ENCODE data around the gene ZFR.
"Not testable (repeated sequence)": the region's sequence is repeated elsewhere in the genome, so short reads cannot be mapped to it uniquely, and the experiment has no call there.

Gene ZFR

GRCh38 chr5:32331217-32331934, 113.2 kb downstream of the ZFR start:
- Histone ChIP-seq H3K9ac (ENCODE audit: low read depth, low read length) (no peak overlapping the region), H3K4me1 (ENCODE audit: insufficient read depth, low read length) (no peaks in the 10 kb centered on the region; the same call in 1 of the 2 replicates), H3K27me3 (ENCODE audit: insufficient read depth, low read length) (no peaks in the 10 kb centered on the region), H3K4me3 (ENCODE audit: low read length) (no peak overlapping the region), H3K27ac (ENCODE audit: low read depth, low read length) (no peak overlapping the region), H3K36me3 (ENCODE audit: insufficient read depth, low read length) (no peaks in the 10 kb centered on the region), H3K9me3 (ENCODE audit: insufficient read depth, low read depth, low read length) (peaks cover 5% of the 10 kb centered on the region; the same call in 1 of the 2 replicates)
- WGBS: 85% methylated on average over 11 of the region's 11 CpGs

DNA sequence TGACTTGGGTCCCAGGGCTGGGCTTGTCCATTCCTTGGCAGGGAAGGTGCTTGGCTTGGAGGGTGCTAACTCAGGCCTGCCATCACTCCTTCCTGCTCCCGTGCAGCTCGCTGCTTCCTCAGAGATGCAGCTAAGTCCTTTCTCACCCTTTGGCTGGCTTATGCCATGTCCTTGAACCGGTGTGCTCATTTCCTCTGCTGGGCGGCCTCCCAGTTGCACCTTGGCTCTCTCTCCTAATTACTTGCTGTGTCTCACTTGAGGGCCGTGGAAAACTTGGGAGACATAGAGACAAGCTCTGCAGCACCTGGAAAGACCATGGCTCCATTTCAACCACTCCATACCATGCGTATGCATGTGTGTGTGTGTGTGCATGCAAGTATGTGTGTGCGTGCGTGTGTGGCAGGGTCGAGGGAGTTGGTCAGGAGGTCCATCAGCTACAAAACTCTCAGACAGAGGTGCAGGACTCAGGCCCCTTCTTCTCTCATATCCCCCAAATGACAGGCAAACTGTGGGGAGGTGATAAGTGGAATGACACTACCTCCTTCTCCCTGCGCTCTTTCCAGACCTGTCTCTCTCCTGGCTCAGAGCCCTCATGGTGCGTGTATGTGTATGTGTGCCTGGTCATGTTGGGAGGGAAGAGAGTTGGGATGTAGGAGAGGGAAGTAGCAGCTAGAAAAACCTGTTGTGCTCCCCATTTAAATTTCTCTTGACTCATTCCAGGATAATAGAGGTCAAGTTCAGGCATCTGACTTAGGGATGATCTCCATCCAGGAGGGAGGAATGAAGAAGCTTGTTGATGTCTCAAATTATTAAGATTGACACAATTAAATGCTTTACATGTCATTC, 114.2 kb downstream of the ZFR start:
- Histone ChIP-seq H3K4me1 (ENCODE audit: insufficient read depth, low read length) (no peaks in the 10 kb centered on the region; the same call in 1 of the 2 replicates), H3K36me3 (ENCODE audit: insufficient read depth, low read length) (no peaks in the 10 kb centered on the region), H3K27me3 (ENCODE audit: insufficient read depth, low read length) (no peaks in the 10 kb centered on the region), H3K4me3 (ENCODE audit: low read length) (no peak overlapping the region), H3K9ac (ENCODE audit: low read depth, low read length) (no peak overlapping the region), H3K9me3 (ENCODE audit: insufficient read depth, low read depth, low read length) (0 out of 2 replicates have a peak, but pooled peaks cover under 1% of the 10 kb centered on the region), H3K27ac (ENCODE audit: low read depth, low read length) (no peak overlapping the region)
- 89% methylated on average over 9 of the region's 11 CpGs for WGBS

DNA sequence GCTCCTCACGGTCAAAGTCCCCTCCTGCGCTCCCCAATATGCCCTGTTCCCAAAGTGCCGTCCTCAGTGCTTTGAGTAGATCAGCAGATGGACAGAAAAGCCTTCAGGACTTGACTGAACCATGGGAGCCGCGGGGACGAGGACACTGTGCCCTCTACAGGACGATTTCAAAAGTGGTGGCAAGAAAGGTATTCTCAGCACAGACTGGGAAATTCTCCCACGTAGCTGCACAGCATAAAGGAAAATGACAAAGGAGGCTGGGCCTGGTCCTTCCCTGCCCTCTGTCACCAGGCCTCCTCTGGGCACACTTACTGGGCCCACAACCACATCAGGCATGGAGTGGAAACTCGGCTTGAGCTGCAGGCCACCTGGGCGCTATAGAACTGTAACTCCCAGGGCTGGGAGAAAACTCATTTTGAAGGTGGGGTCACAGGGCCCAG, 115.1 kb downstream of the ZFR start:
- no peak overlapping the region for H3K4me3 ChIP-seq (ENCODE audit: low read length)
- no peak overlapping the region for H3K27ac ChIP-seq (ENCODE audit: low read depth, low read length)
- WGBS: 43% methylated on average over 10 of the region's 10 CpGs
- H3K9ac ChIP-seq (ENCODE audit: low read depth, low read length): no peak overlapping the region
- no peaks in the 10 kb centered on the region for H3K36me3 ChIP-seq (ENCODE audit: insufficient read depth, low read length)
- H3K27me3 ChIP-seq (ENCODE audit: insufficient read depth, low read length): no peaks in the 10 kb centered on the region
- H3K9me3 ChIP-seq (ENCODE audit: insufficient read depth, low read depth, low read length): no peaks in the 10 kb centered on the region
- no peaks in the 10 kb centered on the region; the same call in 1 of the 2 replicates for H3K4me1 ChIP-seq (ENCODE audit: insufficient read depth, low read length)

GRCh38 chr5:32326216-32326772, 118.2 kb downstream of the ZFR start:
- no peaks in the 10 kb centered on the region for H3K27me3 ChIP-seq (ENCODE audit: insufficient read depth, low read length)
- no peaks in the 10 kb centered on the region for H3K36me3 ChIP-seq (ENCODE audit: insufficient read depth, low read length)
- H3K4me1 ChIP-seq (ENCODE audit: insufficient read depth, low read length): no peaks in the 10 kb centered on the region
- no peak overlapping the region for H3K27ac ChIP-seq (ENCODE audit: low read depth, low read length)
- H3K9me3 ChIP-seq (ENCODE audit: insufficient read depth, low read depth, low read length): 0 out of 2 replicates have a peak, but pooled peaks cover 4% of the 10 kb centered on the region
- no peak overlapping the region for H3K4me3 ChIP-seq (ENCODE audit: low read length)
- 90% methylated on average over 3 of the region's 3 CpGs for WGBS
- no peak overlapping the region for H3K9ac ChIP-seq (ENCODE audit: low read depth, low read length)

DNA sequence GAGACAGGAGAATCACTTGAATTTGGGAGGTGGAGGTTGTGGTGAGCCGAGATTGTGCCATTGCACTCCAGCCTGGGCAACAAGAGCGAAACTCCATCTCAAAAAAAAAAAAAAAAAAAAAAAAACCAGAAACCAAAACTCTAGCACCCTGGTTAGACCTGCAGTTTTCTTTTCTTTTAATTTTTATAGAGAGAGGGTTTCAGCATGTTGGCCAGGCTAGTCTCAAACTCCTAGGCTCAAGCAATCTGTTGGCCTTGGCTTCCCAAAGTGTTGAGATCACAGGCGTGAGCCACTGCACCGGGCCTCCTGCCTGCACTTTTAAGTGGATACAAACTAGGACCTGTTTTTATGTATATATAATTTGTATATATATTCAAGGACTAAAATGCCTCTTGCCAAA, 118.9 kb downstream of the ZFR start:
- H3K9me3 ChIP-seq (ENCODE audit: insufficient read depth, low read depth, low read length): 0 out of 2 replicates have a peak, but pooled peaks cover 4% of the 10 kb centered on the region
- H3K9ac ChIP-seq (ENCODE audit: low read depth, low read length): no peak overlapping the region
- no peak overlapping the region for H3K27ac ChIP-seq (ENCODE audit: low read depth, low read length)
- H3K4me3 ChIP-seq (ENCODE audit: low read length): no peak overlapping the region
- no peaks in the 10 kb centered on the region for H3K27me3 ChIP-seq (ENCODE audit: insufficient read depth, low read length)
- H3K4me1 ChIP-seq (ENCODE audit: insufficient read depth, low read length): no peaks in the 10 kb centered on the region
- WGBS: 94% methylated on average over 3 of the region's 4 CpGs
- H3K36me3 ChIP-seq (ENCODE audit: insufficient read depth, low read length): no peaks in the 10 kb centered on the region

GRCh38 chr5:32325062-32325461, 119.5 kb downstream of the ZFR start:
- H3K9ac ChIP-seq (ENCODE audit: low read depth, low read length): no peak overlapping the region
- H3K4me3 ChIP-seq (ENCODE audit: low read length): no peak overlapping the region
- WGBS: 88% methylated on average over 3 of the region's 3 CpGs

GRCh38 chr5:32323741-32324140, 120.8 kb downstream of the ZFR start:
- no peaks in the 10 kb centered on the region for H3K27me3 ChIP-seq (ENCODE audit: insufficient read depth, low read length)
- H3K4me1 ChIP-seq (ENCODE audit: insufficient read depth, low read length): no peaks in the 10 kb centered on the region
- H3K36me3 ChIP-seq (ENCODE audit: insufficient read depth, low read length): no peaks in the 10 kb centered on the region
- no peak overlapping the region for H3K27ac ChIP-seq (ENCODE audit: low read depth, low read length)
- WGBS: 83% methylated on average over 8 of the region's 8 CpGs
- no peak overlapping the region for H3K4me3 ChIP-seq (ENCODE audit: low read length)
- H3K9me3 ChIP-seq (ENCODE audit: insufficient read depth, low read depth, low read length): 0 out of 2 replicates have a peak, but pooled peaks cover 4% of the 10 kb centered on the region
- H3K9ac ChIP-seq (ENCODE audit: low read depth, low read length): no peak overlapping the region

More at GRCh38 chr5:32325062-32325461, 119.5 kb downstream of the ZFR start:
- no peaks in the 10 kb centered on the region for H3K36me3 ChIP-seq (ENCODE audit: insufficient read depth, low read length)
- H3K27ac ChIP-seq (ENCODE audit: low read depth, low read length): no peak overlapping the region
- no peaks in the 10 kb centered on the region for H3K27me3 ChIP-seq (ENCODE audit: insufficient read depth, low read length)
- no peaks in the 10 kb centered on the region for H3K4me1 ChIP-seq (ENCODE audit: insufficient read depth, low read length)
- 0 out of 2 replicates have a peak, but pooled peaks cover 4% of the 10 kb centered on the region for H3K9me3 ChIP-seq (ENCODE audit: insufficient read depth, low read depth, low read length)

DNA sequence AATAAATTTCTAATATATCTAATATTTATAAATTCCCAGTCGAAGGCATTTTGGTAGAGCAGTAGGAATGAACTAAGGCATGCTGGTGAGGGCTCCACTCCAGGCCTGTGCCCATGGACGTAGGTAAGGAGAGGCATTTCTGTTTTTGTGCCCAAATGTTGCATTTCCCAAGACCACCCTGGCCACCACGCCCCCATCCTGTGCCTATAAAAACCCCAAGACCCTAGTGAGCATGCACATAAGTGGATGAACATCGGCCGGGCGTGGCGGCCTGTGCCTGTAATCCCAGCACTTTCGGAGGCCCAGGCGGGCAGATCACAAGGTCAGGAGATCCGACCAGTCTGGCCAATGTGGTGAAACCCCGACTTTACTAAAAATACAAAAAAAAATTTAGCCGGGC, 121.7 kb downstream of the ZFR start:
- no peak overlapping the region for H3K27ac ChIP-seq (ENCODE audit: low read depth, low read length)
- WGBS: 97% methylated on average over 12 of the region's 12 CpGs

GRCh38 chr5:32321787-32322186, 122.8 kb downstream of the ZFR start:
- not testable (repeated sequence) for H3K9ac ChIP-seq (ENCODE audit: low read depth, low read length); H3K27ac ChIP-seq (ENCODE audit: low read depth, low read length)
- 93% methylated on average over 2 of the region's 2 CpGs for WGBS

More for the DNA sequence above, 121.7 kb downstream of the ZFR start:
- H3K4me1 ChIP-seq (ENCODE audit: insufficient read depth, low read length): no peaks in the 10 kb centered on the region
- H3K36me3 ChIP-seq (ENCODE audit: insufficient read depth, low read length): no peaks in the 10 kb centered on the region
- H3K4me3 ChIP-seq (ENCODE audit: low read length): no peak overlapping the region
- H3K27me3 ChIP-seq (ENCODE audit: insufficient read depth, low read length): no peaks in the 10 kb centered on the region
- 0 out of 2 replicates have a peak, but pooled peaks cover 4% of the 10 kb centered on the region for H3K9me3 ChIP-seq (ENCODE audit: insufficient read depth, low read depth, low read length)
- H3K9ac ChIP-seq (ENCODE audit: low read depth, low read length): no peak overlapping the region

DNA sequence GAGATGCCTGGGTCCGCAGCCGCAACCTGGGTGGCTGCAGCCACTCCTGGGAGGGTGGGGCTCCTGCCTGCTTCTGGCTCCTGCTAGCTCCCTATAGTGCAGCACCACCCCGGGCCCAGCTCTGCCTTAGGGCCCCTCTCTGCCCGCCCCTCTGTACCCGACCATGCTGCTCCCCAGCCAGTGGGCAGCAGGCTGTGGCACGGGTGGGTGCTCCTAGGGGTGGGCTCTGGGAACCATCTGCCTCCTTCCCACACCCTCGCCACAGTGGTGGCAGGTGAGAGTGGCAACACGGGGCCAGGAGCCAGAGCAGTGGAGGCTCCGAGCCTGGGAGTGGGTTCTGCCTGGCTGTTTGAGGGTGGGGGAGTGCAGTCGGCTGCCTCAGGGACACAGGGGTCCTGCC, 124.0 kb downstream of the ZFR start:
- H3K4me3 ChIP-seq (ENCODE audit: low read length): no peak overlapping the region
- no peaks in the 10 kb centered on the region for H3K27me3 ChIP-seq (ENCODE audit: insufficient read depth, low read length)
- WGBS: 91% methylated on average over 10 of the region's 10 CpGs
- no peaks in the 10 kb centered on the region for H3K4me1 ChIP-seq (ENCODE audit: insufficient read depth, low read length)
- no peak overlapping the region for H3K9ac ChIP-seq (ENCODE audit: low read depth, low read length)
- no peak overlapping the region for H3K27ac ChIP-seq (ENCODE audit: low read depth, low read length)
- H3K9me3 ChIP-seq (ENCODE audit: insufficient read depth, low read depth, low read length): 0 out of 2 replicates have a peak, but pooled peaks cover 4% of the 10 kb centered on the region
- no peaks in the 10 kb centered on the region for H3K36me3 ChIP-seq (ENCODE audit: insufficient read depth, low read length)

More at GRCh38 chr5:32321787-32322186, 122.8 kb downstream of the ZFR start:
- H3K4me3 ChIP-seq (ENCODE audit: low read length); H3K9me3 ChIP-seq (ENCODE audit: insufficient read depth, low read depth, low read length); H3K4me1 ChIP-seq (ENCODE audit: insufficient read depth, low read length); H3K27me3 ChIP-seq (ENCODE audit: insufficient read depth, low read length); H3K36me3 ChIP-seq (ENCODE audit: insufficient read depth, low read length): not testable (repeated sequence)
